Mononuclear cell (primary cell): ENCODE measurements around the gene WDR59. TPM values are rescaled to one million over a fixed set of nuclear protein-coding genes. Genes with fewer than 3 reads are reported as not detected.
"Not testable (repeated sequence)": the region's sequence is repeated elsewhere in the genome, so short reads cannot be mapped to it uniquely, and the experiment has no call there.

Source experiments
- H3K27me3 ChIP-seq: 2 replicates; pipeline ENCODE4 v1.6.0; 2011; ENCODE audit warnings: low read length, control low read depth; ENCODE audit not compliant: insufficient read depth
- H3K4me1 ChIP-seq: 2 replicates; pipeline ENCODE4 v1.5.1; 2011; ENCODE audit warnings: mild to moderate bottlenecking, low read length, control low read depth; ENCODE audit not compliant: insufficient read depth
- H3K4me3 ChIP-seq: 2 replicates; pipeline ENCODE4 v1.5.1; 2011; ENCODE audit warnings: mild to moderate bottlenecking, low read length, moderate library complexity
- H3K9me3 ChIP-seq: 2 replicates; pipeline ENCODE4 v1.5.1; 2011; ENCODE audit warnings: low read depth, mild to moderate bottlenecking, control low read depth, low read length
- total RNA-seq: library from RNA; depleted of rRNA; stranded (reverse); fragments of >200 nt; gene quantifications from one replicate; pipeline ENCODE4 v1.2.3, GENCODE V29; 2012

WDR59 gene
- total RNA-seq, 1 donor, result 16.7 TPM

DNA sequence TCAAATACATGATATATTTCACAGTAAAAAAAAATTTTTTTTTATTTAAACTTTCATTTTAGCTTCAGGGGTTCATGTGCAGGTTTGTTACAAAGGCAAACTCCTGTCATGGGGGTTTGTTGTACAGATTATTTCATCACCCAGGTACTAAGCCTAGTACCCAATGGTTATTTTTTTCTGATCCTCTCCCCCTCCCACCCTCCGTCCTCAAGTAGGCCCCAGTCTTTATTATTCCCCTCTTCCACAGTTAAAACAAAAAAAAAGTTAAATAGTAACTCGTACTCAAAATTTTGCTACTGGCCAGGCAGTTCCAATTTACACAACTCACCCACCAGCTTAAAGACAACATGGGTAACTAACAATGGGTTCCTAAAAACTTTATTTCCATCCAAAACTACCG, 63.9 kb downstream of the WDR59 start:
- H3K4me3 ChIP-seq, result no peak overlapping the region
- no peaks in the 10 kb centered on the region for H3K27me3 ChIP-seq
- H3K4me1 ChIP-seq, result no peaks in the 10 kb centered on the region
- no peaks in the 10 kb centered on the region for H3K9me3 ChIP-seq

DNA sequence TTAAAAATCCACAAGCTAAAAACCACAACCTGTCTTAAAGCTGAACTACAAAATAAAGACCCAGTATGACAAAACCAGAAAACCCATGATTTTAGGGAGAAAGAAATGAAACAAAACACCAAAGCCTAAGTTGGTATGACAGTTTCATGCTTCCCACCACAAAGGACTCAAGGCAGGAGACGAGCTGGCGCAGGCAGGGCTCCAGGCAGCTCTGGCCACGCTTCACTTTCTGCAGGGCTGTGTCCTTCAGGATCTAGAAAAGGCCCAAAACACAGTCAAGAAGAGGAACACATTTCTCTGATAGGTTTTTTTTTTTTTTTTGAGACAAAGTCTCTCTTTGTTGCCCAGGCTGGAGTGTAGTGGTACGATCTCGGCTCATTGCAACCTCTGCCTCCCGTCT, 75.3 kb downstream of the WDR59 start:
- no peak overlapping the region for H3K4me3 ChIP-seq
- H3K27me3 ChIP-seq, result no peaks in the 10 kb centered on the region
- H3K9me3 ChIP-seq, result peaks cover 17% of the 10 kb centered on the region
- H3K4me1 ChIP-seq, result no peaks in the 10 kb centered on the region

DNA sequence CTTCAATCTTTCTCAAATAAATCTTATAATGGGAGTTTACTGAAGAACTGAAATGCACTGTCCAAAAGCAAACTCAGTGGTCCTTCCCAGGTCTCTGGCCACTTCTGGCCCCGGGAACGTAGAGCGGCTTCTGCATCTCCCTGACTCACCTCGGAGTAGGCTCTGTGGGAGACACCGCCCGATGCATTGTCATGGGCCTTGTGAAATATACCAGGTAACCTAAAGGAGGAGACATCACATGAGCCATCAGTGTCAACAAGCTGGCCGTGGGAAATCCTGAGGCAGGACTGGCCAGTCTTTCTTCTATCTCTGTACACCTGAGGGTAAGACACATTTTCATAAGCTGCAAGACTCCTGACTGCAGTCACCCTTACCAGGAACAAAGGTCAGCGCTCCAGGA, 76.2 kb downstream of the WDR59 start:
- H3K4me1 ChIP-seq, H3K27me3 ChIP-seq, H3K4me3 ChIP-seq: not testable (repeated sequence)
- peaks cover 15% of the 10 kb centered on the region for H3K9me3 ChIP-seq

DNA sequence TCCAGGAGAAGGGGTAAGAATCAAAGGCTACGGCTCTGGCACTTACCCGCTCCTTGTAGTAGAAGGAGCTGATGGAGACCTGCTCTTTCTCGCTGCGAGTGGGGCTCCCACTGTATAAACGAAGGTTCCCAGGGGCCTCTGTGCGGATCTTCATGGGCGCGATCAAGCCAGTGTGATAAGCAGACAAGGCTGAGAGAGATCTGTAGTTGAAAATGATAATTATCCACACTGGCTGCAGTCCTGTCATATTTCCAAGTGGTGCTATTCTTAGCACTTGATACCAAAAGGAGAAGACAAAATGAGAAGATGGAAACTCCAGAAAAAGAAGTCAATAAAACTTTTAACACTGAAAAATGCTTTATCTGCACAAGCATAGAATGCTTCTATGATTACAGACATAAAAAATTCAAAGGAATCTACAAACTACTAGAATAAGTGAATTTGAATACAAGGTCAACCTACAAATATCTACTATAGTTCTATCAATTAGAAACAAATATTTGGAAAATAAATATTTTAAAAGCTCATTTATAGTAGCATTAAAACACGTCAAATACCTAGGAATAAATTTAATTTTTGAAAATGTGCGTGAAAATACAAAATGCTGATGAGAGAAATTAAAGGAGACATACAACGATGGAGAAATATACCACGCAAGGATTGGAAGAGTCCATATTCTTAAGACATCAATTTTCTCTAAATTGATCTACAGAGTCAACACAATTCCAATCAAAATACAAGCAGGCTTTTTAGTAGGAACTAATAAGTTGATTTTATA, 80.8 kb downstream of the WDR59 start:
- H3K4me1 ChIP-seq, result no peaks in the 10 kb centered on the region
- no peaks in the 10 kb centered on the region for H3K27me3 ChIP-seq
- H3K4me3 ChIP-seq, result no peak overlapping the region
- no peaks in the 10 kb centered on the region for H3K9me3 ChIP-seq

DNA sequence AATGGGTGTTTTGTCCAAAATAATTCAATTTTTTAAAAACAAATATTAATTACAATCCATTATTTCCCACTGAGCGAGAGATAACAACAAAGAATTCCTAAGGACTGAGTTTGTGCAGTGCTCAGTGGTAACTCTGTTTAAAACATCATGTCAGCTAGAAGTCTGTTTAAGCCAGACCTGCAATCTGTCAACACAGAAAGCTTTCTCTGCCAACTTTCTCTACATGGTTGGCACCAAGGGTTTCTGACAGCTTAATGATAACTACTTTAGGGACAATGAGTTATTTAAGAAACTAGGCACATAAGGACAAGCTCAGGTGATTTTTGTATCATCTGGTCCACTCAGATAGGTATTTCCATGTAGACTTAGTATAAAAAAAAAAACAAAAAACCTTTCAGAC, 81.8 kb downstream of the WDR59 start:
- H3K4me3 ChIP-seq, result no peak overlapping the region
- H3K9me3 ChIP-seq, result no peaks in the 10 kb centered on the region

DNA sequence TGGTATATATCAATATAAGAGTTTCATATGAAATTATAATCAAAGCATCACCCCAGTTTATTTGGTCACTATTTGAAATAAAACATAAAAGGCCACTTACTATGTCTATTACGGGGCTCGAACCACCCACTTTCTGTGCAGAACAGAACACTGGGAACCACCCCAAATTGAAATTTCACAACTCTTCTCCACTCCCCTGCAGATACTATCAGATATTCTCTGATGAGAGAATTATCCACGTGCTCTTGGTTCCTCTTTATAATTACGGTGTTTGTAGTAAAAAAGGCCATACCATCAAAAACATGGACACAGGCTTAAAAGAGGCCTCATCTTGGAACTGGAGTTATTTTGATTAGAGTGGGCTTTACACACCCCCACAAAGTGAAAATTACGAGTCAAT, 82.8 kb downstream of the WDR59 start:
- H3K4me1 ChIP-seq, result no peaks in the 10 kb centered on the region

More for the DNA sequence above, 81.8 kb downstream of the WDR59 start:
- H3K27me3 ChIP-seq, result no peaks in the 10 kb centered on the region
- no peaks in the 10 kb centered on the region for H3K4me1 ChIP-seq

DNA sequence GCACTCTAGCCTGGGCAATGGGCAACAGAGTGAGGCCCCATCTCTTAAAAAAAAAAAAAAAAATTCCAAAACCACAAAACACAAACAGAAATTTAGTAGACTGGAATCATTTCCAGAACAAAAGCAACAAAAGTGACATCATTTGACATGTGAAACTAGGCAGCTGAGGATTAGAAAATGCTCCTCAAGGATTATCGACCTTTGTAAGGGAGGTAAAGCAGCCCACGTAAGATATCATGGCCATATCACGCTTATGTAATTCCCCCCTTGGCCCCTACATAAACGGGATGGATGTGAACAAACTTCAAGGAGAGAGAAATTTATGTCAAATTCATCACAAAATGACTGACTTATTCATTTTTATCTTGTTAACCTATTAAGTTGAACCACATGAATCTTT, 83.3 kb downstream of the WDR59 start:
- H3K4me3 ChIP-seq, result no peak overlapping the region
- H3K27me3 ChIP-seq, result no peaks in the 10 kb centered on the region
- H3K4me1 ChIP-seq, result no peaks in the 10 kb centered on the region

More for the DNA sequence above, 82.8 kb downstream of the WDR59 start:
- no peaks in the 10 kb centered on the region for H3K27me3 ChIP-seq
- no peaks in the 10 kb centered on the region for H3K9me3 ChIP-seq
- no peak overlapping the region for H3K4me3 ChIP-seq

DNA sequence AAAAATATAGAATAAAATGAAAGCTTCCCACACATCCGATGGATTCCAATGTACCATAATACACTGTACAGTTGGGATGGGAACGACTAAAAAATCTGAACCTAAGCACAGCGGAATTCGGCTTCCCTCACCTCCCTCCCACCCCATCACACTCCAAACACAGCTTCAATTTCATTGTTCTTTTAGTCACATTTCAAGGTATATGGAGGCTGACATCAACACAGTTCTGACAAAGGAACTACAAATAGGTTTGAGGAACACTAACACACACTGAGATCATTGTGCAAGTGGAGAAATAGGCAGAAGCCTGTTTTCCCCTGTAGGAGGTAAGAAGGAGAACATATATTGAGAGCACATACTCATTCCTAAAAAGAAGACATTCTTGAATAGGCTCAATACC, 85.1 kb downstream of the WDR59 start:
- Histone ChIP-seq H3K4me1 (no peaks in the 10 kb centered on the region), H3K9me3 (no peaks in the 10 kb centered on the region), H3K4me3 (no peak overlapping the region), H3K27me3 (no peaks in the 10 kb centered on the region)

More for the DNA sequence above, 83.3 kb downstream of the WDR59 start:
- no peaks in the 10 kb centered on the region for H3K9me3 ChIP-seq

DNA sequence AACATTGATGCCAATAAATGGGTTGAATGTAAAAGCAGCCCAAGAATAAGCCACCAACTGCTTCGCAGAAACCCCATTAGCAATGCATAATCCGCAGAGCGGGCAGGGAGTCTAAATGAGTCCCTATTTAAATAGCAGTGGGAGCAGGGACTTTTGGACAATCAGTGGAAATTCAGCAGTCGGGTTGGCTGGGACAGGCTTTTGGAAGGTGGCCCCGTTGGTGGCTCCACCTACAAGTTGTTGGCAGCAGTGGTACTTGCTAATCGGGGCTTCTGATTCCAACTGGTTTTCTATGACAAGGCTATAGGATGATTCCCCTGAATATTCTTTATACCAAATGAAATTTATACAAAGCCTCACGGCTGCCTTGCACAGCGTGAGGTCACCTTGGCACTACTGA, 86.3 kb downstream of the WDR59 start:
- Histone ChIP-seq H3K9me3 (no peaks in the 10 kb centered on the region), H3K4me1 (no peaks in the 10 kb centered on the region), H3K4me3 (no peak overlapping the region), H3K27me3 (no peaks in the 10 kb centered on the region)

DNA sequence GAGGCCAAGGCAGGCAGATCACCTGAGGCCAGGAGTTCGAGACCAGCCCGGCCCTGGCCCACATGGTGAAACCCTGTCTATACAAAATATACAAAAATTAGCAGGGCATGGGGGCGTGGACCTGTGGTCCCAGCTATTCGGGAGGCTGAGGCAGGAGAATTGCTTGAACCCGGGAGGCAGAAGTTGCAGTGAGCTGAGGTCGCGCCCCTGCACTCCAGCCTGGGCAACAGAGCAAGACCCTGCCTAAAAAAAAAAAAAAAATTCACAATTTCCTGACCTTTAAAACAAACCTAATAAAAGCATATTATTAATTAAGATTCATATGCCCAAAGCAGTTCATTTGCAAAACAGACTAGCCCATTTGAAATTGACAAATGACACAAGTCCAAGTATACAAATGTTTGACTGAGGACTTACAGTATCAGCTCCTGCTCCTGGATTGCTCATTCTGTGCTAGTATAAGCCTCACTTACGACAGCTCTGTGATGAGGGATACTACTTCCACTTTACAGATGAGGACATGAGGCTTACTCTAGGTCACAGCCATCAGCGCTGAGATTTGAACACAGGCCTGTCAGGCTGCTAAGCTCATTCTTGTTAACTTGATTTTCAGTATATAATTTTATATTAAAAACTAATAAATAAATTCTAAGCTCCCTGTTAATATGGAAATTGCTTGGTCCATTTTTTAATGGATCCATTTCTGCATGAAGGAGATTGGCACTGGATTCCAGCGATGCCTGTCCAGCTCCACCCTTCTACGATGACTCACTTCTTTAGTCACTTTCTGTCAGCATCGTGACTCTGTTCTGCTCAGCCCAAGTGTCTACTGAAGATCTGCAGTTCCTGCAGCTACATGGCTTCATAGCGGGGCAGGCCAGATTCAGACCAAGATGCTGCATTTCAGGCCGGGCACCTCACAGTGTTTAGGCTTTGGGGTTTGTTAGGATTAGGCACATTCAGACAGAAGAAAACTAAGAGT, 88.2 kb downstream of the WDR59 start:
- H3K9me3 ChIP-seq, result no peaks in the 10 kb centered on the region
- H3K4me3 ChIP-seq, result no peak overlapping the region
- no peaks in the 10 kb centered on the region for H3K27me3 ChIP-seq
- H3K4me1 ChIP-seq, result no peaks in the 10 kb centered on the region

DNA sequence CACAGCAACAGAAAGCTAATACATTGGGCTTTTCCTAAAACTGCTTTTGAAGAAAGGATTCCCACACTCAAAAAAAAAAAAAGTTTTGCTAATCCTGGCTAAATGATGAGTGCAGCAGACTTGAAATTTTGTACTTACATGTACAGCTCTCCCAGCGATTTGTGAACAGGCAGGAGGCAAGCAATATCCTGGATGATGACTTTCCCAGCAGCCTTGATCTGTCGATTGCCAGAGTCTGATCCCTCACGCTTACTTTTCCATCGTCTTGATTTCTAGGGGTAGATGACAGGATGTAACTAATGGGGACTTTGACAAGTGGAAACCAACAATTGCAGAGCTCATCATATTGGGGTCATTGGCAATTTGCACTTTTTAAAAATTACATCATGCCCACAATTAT, 91.4 kb downstream of the WDR59 start:
- H3K27me3 ChIP-seq, result no peaks in the 10 kb centered on the region
- H3K9me3 ChIP-seq, result no peaks in the 10 kb centered on the region
- no peak overlapping the region for H3K4me3 ChIP-seq
- H3K4me1 ChIP-seq, result no peaks in the 10 kb centered on the region

DNA sequence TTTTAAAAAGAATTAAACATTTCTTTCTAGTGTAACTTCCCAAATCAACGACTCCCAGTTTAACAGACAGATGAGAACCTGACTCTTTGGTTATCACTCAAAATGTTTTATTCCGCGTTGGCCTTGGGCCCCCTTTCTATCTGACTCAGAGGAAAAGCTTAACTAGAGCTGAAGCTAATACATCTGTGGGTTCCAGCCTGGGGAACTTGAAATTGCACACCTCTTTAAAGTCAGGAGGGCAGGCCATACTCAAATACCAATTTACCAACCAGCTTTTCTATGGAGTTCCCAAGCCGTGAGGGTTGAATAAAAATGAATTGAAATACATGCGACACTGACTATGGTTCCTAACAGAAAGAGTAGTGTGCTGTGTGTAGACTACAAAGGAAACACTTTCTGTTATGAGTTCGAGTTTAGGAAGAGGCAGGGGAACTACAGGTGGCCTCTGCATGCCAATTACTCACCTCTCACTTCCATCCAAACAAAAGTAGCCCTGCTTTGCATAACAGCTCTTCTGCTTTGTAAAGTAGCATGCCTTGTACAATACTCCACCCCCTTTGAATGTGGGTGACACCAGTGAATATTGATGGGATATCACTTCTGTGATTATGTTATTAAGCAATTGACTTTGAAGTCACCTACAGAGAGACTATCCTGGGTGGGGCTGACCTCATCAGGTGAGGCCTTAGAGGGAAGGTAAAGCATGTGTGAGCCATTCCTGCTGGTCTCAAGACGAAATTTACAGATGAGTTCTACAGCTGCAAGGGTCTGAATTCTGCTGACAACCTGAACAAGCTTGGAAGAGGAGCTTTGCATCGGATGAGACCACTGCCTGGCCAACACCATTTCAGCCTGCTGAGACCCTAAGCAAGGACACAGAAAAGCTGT, 92.1 kb downstream of the WDR59 start:
- H3K27me3 ChIP-seq, result no peaks in the 10 kb centered on the region
- no peaks in the 10 kb centered on the region for H3K9me3 ChIP-seq
- no peak overlapping the region for H3K4me3 ChIP-seq
- H3K4me1 ChIP-seq, result no peaks in the 10 kb centered on the region

DNA sequence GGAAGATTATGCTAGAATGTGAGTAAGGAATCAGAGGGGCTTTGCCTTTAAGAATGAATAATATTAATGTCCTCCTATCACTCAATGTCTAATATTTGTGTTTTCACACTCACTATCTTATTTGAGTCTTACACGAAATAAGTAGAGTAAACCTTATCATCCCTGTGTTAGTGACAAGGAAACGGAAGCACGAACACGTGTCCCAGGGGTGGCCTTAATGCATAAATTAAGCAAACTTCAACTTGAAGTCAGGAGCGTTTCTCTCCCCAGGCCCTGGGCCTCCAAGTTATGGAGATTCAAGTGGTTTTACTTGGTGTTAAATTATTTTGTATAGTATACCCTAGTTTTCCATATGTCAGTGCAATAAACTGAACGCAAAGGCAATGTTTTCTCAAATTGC, 96.0 kb downstream of the WDR59 start:
- Histone ChIP-seq H3K4me3 (no peak overlapping the region), H3K9me3 (no peaks in the 10 kb centered on the region), H3K27me3 (no peaks in the 10 kb centered on the region), H3K4me1 (no peaks in the 10 kb centered on the region)

DNA sequence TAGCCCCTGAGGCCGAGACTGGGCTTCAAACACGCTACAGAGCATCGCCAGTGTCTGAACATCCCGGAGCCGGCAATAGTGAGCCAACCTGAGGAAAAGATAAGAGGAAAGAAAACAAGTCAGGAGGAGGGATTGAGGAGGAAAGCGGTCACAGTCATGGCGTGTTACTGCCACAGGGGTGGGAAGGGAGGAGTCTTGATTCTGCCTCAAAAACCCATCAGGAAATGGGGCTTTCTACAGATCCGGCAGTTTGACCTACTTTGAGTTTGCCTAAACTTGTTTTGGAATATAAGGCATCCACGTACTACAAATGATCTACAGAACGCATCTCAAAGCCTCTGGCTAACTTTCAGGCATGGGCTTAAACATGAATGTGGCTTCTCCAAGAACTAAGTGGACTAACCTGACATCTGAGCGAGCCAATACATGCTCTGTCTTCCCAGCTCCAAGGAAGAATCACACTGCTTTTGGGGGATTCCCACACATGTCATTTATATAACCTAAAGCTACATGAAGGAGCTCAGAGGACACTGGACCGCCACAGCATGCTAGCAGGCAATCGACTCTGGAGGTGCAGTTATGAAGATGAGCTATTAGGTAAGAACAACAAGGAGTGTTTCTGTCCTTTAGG, 96.6 kb downstream of the WDR59 start:
- H3K9me3 ChIP-seq, result no peaks in the 10 kb centered on the region
- no peaks in the 10 kb centered on the region for H3K4me1 ChIP-seq
- H3K27me3 ChIP-seq, result no peaks in the 10 kb centered on the region
- H3K4me3 ChIP-seq, result no peak overlapping the region
